Upper lobe of left lung (tissue), 6 donors: ENCODE data around the gene EMID1. TPM values are rescaled to one million over a fixed set of nuclear protein-coding genes. Genes with fewer than 3 reads are reported as not detected.
A peak's percentile ranks its signal among the peaks of the same experiment; 100 is the strongest.
"Not testable (repeated sequence)": the region's sequence is repeated elsewhere in the genome, so short reads cannot be mapped to it uniquely, and the experiment has no call there.

Experiments
- ATAC-seq, 2 donors: fragments of 200-7000 bp; cut with Tn5 transposase; one replicate each; pipeline ENCODE4 v1.9.1; 2022; ENCODE audit warnings: mild to moderate bottlenecking in 2 of 2, moderate library complexity in 2 of 2; ENCODE audit not compliant: low FRiP score in 2 of 2
- DNase-seq, 2 donors: peaks; one replicate each; pipeline ENCODE4 v3.0.0-alpha.2; 2019 to 2020
- H3K27ac ChIP-seq, 4 donors: fragments of 200-600 bp; sonication (generic); one replicate each; pipeline ENCODE4 v1.5.1; 2016 to 2019
- H3K27me3 ChIP-seq, 4 donors: fragments of 200-600 bp; sonication (generic); one replicate each; pipeline ENCODE4 v1.5.1; 2017 to 2019
- H3K36me3 ChIP-seq, 4 donors: fragments of 200-600 bp; sonication (generic); one replicate each; pipeline ENCODE4 v1.5.1; 2016 to 2019
- H3K4me1 ChIP-seq, 4 donors: fragments of 200-600 bp; sonication (generic); one replicate each; pipeline ENCODE4 v1.5.1; 2018 to 2019
- H3K4me3 ChIP-seq, 4 donors: fragments of 200-600 bp; sonication (generic); one replicate each; pipeline ENCODE4 v1.5.1; 2017 to 2019; ENCODE audit warnings: mild to moderate bottlenecking in 2 of 4, moderate library complexity in 1 of 4
- H3K9me3 ChIP-seq, 4 donors: fragments of 200-600 bp; sonication (generic); one replicate each; pipeline ENCODE4 v1.5.1; 2018 to 2019
- CTCF ChIP-seq, 6 experiments: fragments of 450-650 bp in 4 of 6; fragments of 200-600 bp in 2 of 6; sonication (generic) in 2 of 6; IDR thresholded peaks; one replicate each; pipeline ENCODE4 v1.5.1; 2016 to 2019; ENCODE audit warnings: antibody characterized with exemption in 6 of 6
- EP300 ChIP-seq, 4 donors: sonication (generic); formaldehyde crosslinking; IDR thresholded peaks; one replicate each; pipeline ENCODE4 v1.5.1; 2017; ENCODE audit warnings: antibody characterized with exemption in 4 of 4, control low read depth in 2 of 4
- POLR2A ChIP-seq, 4 donors: fragments of 450-650 bp; IDR thresholded peaks; one replicate each; pipeline ENCODE4 v1.5.1; 2016 to 2017; ENCODE audit warnings: antibody characterized with exemption in 4 of 4, mild to moderate bottlenecking in 2 of 4
- POLR2AphosphoS5 ChIP-seq, 2 donors: sonication (generic); formaldehyde crosslinking; IDR thresholded peaks; one replicate each; pipeline ENCODE4 v1.5.1; 2017; ENCODE audit warnings: antibody characterized with exemption in 2 of 2
- WGBS, 2 donors: methylation state at CpG; one replicate each; pipeline ENCODE4 v1.1.5; 2017 to 2018; 5-methylcytosine and 5-hydroxymethylcytosine counted together
- total RNA-seq, 6 donors: library from RNA; depleted of rRNA in 4 of 6; stranded (reverse); fragments of >200 nt in 4 of 6; gene quantifications; one replicate each; pipeline versions ENCODE4 v1.1.0 to v1.2.1, GENCODE V29; 2016 to 2021
- donor health status: DM: no; HTN: no; CAD: no; lungs with moderate emphysema.
- donor health status: DM: no; HTN: yes; CAD: no; lungs with severe emphysema.

EMID1 gene
- total RNA-seq, 6 donors from 2014 or later, result 2.1 to 31.6 (median 8.4) TPM

DNA sequence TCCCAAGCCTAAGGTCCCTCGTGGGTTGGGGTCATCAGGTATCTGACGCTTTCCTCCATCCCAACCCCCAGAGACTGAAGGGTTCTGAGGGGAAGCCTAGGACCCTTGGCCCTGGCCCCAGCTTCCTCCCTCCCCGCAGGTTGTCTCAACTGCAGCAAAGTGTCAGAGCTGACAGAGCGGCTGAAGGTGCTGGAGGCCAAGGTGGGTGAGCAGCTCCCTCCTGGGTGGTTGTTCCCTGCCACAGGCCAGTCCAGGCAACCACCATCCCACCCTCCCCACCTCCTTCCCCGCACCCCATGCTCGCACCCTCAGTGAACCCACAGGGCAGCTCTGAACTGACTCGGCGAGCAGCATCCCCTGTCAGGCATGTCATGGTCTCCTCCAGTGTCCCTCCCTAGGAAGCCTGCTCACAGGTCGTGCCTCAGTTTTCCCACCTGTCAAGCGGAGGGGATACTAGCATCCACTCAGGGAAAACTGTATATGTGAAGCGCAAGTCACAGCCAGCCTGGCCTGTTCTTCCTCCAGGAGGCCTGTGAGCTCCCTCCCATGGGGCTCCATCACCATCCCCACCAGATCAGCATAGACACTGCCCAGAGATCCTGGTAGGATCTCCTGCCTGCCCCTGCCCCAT is 20.8 kb downstream of the EMID1 start:
- no peak for TF ChIP-seq CTCF (IDR thresholded peaks at IDR 0.05)
- TF ChIP-seq POLR2A (IDR thresholded peaks at IDR 0.05), result no peak
- no peak for TF ChIP-seq POLR2AphosphoS5 (IDR thresholded peaks at IDR 0.05)
- Histone ChIP-seq H3K9me3 (no peaks in the 10 kb centered on the region), H3K27me3 (no peaks in the 10 kb centered on the region), H3K27ac (peak overlapping the region; percentile 68 to 89 (median 74)), H3K36me3 (no peaks in the 10 kb centered on the region), H3K4me3 (no peak overlapping the region), H3K4me1 (peaks cover 18 to 27% (median 21%) of the 10 kb centered on the region in 4 donors)
- 91 to 92% methylated on average over 4 to 11 of the region's 11 CpGs for WGBS, 2 donors
- DNase-seq (peak in 1 of 2 donors; percentile 17), ATAC-seq (no peak)

DNA sequence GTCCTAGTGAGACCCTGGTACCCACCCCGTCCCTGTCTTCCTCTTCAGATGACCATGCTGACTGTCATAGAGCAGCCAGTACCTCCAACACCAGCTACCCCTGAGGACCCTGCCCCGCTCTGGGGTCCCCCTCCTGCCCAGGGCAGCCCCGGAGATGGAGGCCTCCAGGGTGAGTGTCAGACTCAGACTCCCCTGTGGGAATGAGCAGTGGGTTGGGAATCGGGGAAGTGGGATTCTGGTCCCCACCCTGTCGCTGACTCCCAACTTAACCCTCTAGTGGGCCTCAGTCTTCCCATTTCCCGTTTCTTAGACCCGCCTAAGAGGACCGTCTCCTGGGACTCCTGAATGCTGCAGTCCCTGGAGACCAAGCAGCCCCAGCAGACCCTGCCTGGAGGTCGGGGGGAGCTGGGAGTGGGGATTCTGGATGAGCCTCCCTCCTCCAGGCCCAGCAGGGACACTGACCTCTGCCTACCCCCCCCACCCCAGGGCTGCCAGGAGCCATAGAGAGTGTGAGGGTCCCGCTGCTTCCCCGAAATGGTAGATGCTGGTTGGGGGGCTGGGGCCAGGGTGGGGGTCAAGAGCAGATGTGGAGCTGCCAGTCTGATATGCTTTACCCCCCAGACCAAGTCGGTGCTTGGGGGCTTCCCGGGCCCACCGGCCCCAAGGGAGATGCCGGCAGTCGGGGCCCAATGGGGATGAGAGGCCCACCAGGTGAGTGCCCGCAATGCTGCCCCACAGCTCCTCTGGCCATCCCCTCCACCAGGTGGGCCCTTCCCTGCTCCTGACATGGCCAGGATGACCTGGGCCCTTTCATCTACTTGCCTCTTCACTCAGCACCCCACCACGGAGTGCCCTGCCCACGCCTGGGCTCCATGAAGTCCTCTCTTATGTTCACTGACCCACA is 25.5 kb downstream of the EMID1 start:
- H3K36me3 ChIP-seq, result no peaks in the 10 kb centered on the region
- DNase-seq (peak in 1 of 2 donors; percentile 56), ATAC-seq (peak; percentile 6 to 8)
- WGBS, 2 donors, result 85 to 95% methylated on average over 10 to 17 of the region's 19 CpGs
- TF ChIP-seq EP300 (IDR thresholded peaks at IDR 0.05) (no peak), CTCF (IDR thresholded peaks at IDR 0.05) (no peak), POLR2A (IDR thresholded peaks at IDR 0.05) (no peak), POLR2AphosphoS5 (IDR thresholded peaks at IDR 0.05) (no peak)
- no peaks in the 10 kb centered on the region for H3K9me3 ChIP-seq
- peaks cover 5 to 19% (median 15%) of the 10 kb centered on the region in 4 donors for H3K4me1 ChIP-seq
- H3K4me3 ChIP-seq, result no peak overlapping the region
- no peaks in the 10 kb centered on the region for H3K27me3 ChIP-seq
- peak overlapping the region in 2 of 4 donors; percentile 64 to 86 for H3K27ac ChIP-seq

DNA sequence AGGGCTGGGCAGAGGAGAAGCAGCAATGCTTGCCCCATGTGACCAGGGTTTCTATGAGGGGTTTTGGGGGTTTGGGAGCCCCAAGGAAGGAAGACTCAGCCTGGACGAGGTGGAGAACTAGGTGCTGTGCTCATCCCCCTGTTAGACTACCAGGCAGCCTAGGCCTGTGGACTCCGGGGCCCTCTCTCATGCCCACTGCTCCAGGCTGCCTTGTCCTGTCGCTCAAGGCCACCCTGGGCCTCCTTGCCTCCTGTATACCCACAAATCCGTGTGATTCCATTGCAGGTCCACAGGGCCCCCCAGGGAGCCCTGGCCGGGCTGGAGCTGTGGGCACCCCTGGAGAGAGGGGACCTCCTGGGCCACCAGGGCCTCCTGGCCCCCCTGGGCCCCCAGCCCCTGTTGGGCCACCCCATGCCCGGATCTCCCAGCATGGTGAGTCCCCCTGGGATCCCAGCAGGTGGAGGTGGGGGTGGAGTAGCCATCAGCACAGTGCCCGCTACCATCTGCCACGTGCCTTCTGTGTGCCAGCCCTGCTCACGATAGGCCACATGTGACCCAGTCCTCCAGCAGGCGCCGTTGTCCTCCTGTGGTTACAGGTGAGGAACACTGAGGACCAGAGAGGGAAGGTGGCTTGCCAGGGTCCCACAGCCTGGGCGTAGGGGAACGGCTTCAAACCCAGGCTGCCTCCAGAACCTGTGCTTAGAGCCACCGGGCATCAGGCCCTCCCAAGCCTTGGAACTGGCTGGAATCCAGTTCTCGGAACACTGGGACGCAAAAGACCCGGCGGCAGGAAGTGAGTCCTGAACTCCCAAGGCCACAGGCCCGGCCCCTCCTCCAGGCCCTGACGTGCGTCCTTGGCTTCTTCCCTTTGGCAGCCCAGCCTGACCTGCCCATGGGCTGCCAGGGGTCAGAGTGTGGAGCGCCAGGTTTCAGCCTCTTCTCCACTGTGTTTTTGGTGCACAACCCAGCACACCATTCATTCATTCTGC is 26.6 kb downstream of the EMID1 start:
- WGBS, 2 donors, result 63 to 68% methylated on average over 10 to 11 of the region's 22 CpGs
- H3K9me3 ChIP-seq, result no peaks in the 10 kb centered on the region
- DNase-seq (peak; percentile 39 to 72), ATAC-seq (peak; percentile 16 to 56)
- peak overlapping the region in 2 of 4 donors; percentile 64 to 86 for H3K27ac ChIP-seq
- no peaks in the 10 kb centered on the region for H3K27me3 ChIP-seq
- H3K4me1 ChIP-seq, result peaks cover 3 to 19% (median 15%) of the 10 kb centered on the region in 4 donors
- H3K4me3 ChIP-seq, result no peak overlapping the region
- TF ChIP-seq POLR2A (IDR thresholded peaks at IDR 0.05), result no peak
- peak in 1 of 2 donors; percentile 75 for TF ChIP-seq POLR2AphosphoS5 (IDR thresholded peaks at IDR 0.05)
- H3K36me3 ChIP-seq, result no peaks in the 10 kb centered on the region

- Histone ChIP-seq H3K36me3 (no peaks in the 10 kb centered on the region), H3K27ac (peak overlapping the region in 1 of 4 donors; percentile 86), H3K4me3 (no peak overlapping the region), H3K9me3 (no peaks in the 10 kb centered on the region), H3K4me1 (peaks cover 3 to 19% (median 15%) of the 10 kb centered on the region in 4 donors), H3K27me3 (no peaks in the 10 kb centered on the region)
- TF ChIP-seq POLR2A (IDR thresholded peaks at IDR 0.05) (no peak), EP300 (IDR thresholded peaks at IDR 0.05) (no peak), POLR2AphosphoS5 (IDR thresholded peaks at IDR 0.05) (no peak), CTCF (IDR thresholded peaks at IDR 0.05) (no peak)
- WGBS, 2 donors, result 55 to 86% methylated on average over 1 of the region's 1 CpG
- peak in 1 of 2 donors; percentile 30 for DNase-seq
- ATAC-seq, result peak in 1 of 2 donors; percentile 37
These were observed 27.7 kb downstream of the EMID1 start for GRCh38 chr22:29233277-29233877.

DNA sequence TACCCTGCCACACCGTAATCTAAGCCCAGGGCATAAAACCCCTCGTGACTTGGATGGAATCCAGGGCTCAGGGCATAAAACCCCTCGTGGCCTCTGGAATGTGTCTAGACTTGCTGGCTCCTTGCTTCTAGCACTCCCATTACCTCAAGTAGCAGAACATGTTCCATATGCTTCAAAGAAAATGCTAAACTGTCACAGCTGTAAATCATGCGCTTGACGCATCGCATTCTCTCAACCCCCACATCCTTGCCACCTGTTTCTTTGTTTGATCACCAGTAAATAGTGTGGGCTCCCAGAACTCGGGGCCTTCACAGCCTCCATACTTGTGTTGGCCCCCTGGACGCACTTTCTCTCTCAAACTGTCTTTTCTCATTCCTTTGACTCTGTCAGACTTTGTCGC is 34.8 kb downstream of the EMID1 start:
- not testable (repeated sequence) for DNase-seq

More for the DNA sequence above, 34.8 kb downstream of the EMID1 start:
- WGBS, 2 donors, result 78 to 84% methylated on average over 9 of the region's 9 CpGs
- H3K27ac ChIP-seq, H3K9me3 ChIP-seq, H3K36me3 ChIP-seq, H3K4me3 ChIP-seq, H3K4me1 ChIP-seq, H3K27me3 ChIP-seq, ATAC-seq: not testable (repeated sequence)
